Mesothelial cell of epicardium (in vitro differentiated cells): ENCODE measurements around the gene ARL5C. TPM values are rescaled to one million over a fixed set of nuclear protein-coding genes. Genes with fewer than 3 reads are reported as not detected.
"Not testable (repeated sequence)": the region's sequence is repeated elsewhere in the genome, so short reads cannot be mapped to it uniquely, and the experiment has no call there.

Experiments used
- DNase-seq, 2 experiments: peaks; one replicate each; pipeline ENCODE4 v3.0.0; 2021; ENCODE audit warnings: low spot score in 2 of 2; ENCODE audit not compliant: unreplicated experiment in 2 of 2
- H3K27ac Mint-ChIP-seq: 2 replicates; pipeline ENCODE4 v1.8.0; 2021; ENCODE audit warnings: mixed read lengths
- H3K27me3 Mint-ChIP-seq: 2 replicates; pipeline ENCODE4 v1.8.0; 2021; ENCODE audit warnings: low read depth, mixed read lengths
- H3K36me3 Mint-ChIP-seq: 2 replicates; pipeline ENCODE4 v1.8.0; 2021; ENCODE audit warnings: mixed read lengths
- H3K4me1 Mint-ChIP-seq: 2 replicates; pipeline ENCODE4 v1.8.0; 2021; ENCODE audit warnings: mixed read lengths
- H3K4me3 Mint-ChIP-seq: 2 replicates; pipeline ENCODE4 v1.8.0; 2021; ENCODE audit warnings: mild to moderate bottlenecking, moderate library complexity, mixed read lengths
- H3K9me3 Mint-ChIP-seq: 2 replicates; pipeline ENCODE4 v1.8.0; 2021; ENCODE audit warnings: mixed read lengths
- CTCF ChIP-seq: fragments of 200-600 bp; sonication (generic); IDR thresholded peaks from one replicate; pipeline ENCODE4 v1.5.0; 2021; ENCODE audit warnings: antibody characterized with exemption; ENCODE audit not compliant: unreplicated experiment
- total RNA-seq: library from RNA; stranded (reverse); gene quantifications from 3 replicates; pipeline ENCODE4 v1.2.1, GENCODE V29; 2021

Gene ARL5C
- total RNA-seq, 1 donor from 2014 or later, result not detected

GRCh38 chr17:39130205-39130604 is 35.8 kb downstream of the ARL5C start:
- no peaks in the 10 kb centered on the region for H3K27me3 Mint-ChIP-seq
- no peaks in the 10 kb centered on the region for H3K9me3 Mint-ChIP-seq
- DNase-seq, result no peak
- TF ChIP-seq CTCF, result no peak
- H3K4me1 Mint-ChIP-seq, result no peaks in the 10 kb centered on the region
- H3K36me3 Mint-ChIP-seq, result no peaks in the 10 kb centered on the region
- H3K4me3 Mint-ChIP-seq, result no peak overlapping the region
- H3K27ac Mint-ChIP-seq, result no peak overlapping the region

GRCh38 chr17:39129544-39129943 is 36.4 kb downstream of the ARL5C start:
- H3K4me3 Mint-ChIP-seq, result not testable (repeated sequence)

GRCh38 chr17:39126436-39126835 is 39.5 kb downstream of the ARL5C start:
- no peak overlapping the region for H3K4me3 Mint-ChIP-seq
- no peak overlapping the region for H3K27ac Mint-ChIP-seq
- no peaks in the 10 kb centered on the region for H3K9me3 Mint-ChIP-seq
- no peak for TF ChIP-seq CTCF
- H3K36me3 Mint-ChIP-seq, result no peaks in the 10 kb centered on the region
- no peaks in the 10 kb centered on the region for H3K4me1 Mint-ChIP-seq
- no peak for DNase-seq
- H3K27me3 Mint-ChIP-seq, result no peaks in the 10 kb centered on the region

More at GRCh38 chr17:39129544-39129943, 36.4 kb downstream of the ARL5C start:
- H3K27me3 Mint-ChIP-seq, H3K36me3 Mint-ChIP-seq, H3K27ac Mint-ChIP-seq, H3K4me1 Mint-ChIP-seq, DNase-seq, H3K9me3 Mint-ChIP-seq: not testable (repeated sequence)

- Mint-ChIP-seq H3K36me3 (no peaks in the 10 kb centered on the region), H3K27me3 (no peaks in the 10 kb centered on the region), H3K4me3 (no peak overlapping the region), H3K4me1 (no peaks in the 10 kb centered on the region), H3K9me3 (no peaks in the 10 kb centered on the region), H3K27ac (peak overlapping the region; percentile 6)
- DNase-seq, result no peak
- no peak for TF ChIP-seq CTCF
Observed at GRCh38 chr17:39125143-39125875, 40.7 kb downstream of the ARL5C start.

GRCh38 chr17:39123627-39124026 is 42.3 kb downstream of the ARL5C start:
- DNase-seq, result no peak
- Mint-ChIP-seq H3K27ac (no peak overlapping the region), H3K36me3 (no peaks in the 10 kb centered on the region), H3K27me3 (no peaks in the 10 kb centered on the region), H3K4me1 (no peaks in the 10 kb centered on the region), H3K4me3 (no peak overlapping the region), H3K9me3 (no peaks in the 10 kb centered on the region)
- TF ChIP-seq CTCF, result no peak

- H3K9me3 Mint-ChIP-seq, result no peaks in the 10 kb centered on the region
- no peaks in the 10 kb centered on the region for H3K36me3 Mint-ChIP-seq
- no peaks in the 10 kb centered on the region for H3K4me1 Mint-ChIP-seq
- TF ChIP-seq CTCF, result no peak
- no peak overlapping the region for H3K4me3 Mint-ChIP-seq
- H3K27ac Mint-ChIP-seq, result no peak overlapping the region
- H3K27me3 Mint-ChIP-seq, result no peaks in the 10 kb centered on the region
- no peak for DNase-seq
Observed at GRCh38 chr17:39122991-39123390, 43.0 kb downstream of the ARL5C start.

- not testable (repeated sequence) for H3K4me1 Mint-ChIP-seq, H3K27ac Mint-ChIP-seq, DNase-seq, H3K4me3 Mint-ChIP-seq, H3K27me3 Mint-ChIP-seq, H3K9me3 Mint-ChIP-seq, H3K36me3 Mint-ChIP-seq
Observed at GRCh38 chr17:39121919-39122318, 44.0 kb downstream of the ARL5C start.
